BE2C (cell line): ENCODE measurements around the gene LRRC73.

ENCODE experiments used
- DNase-seq: peaks from one replicate; pipeline ENCODE4 v3.0.0-alpha.2; 2020
- H3K27me3 ChIP-seq: fragments of 250-450 bp; sonication (Bioruptor Pico); 2 replicates; pipeline ENCODE4 v1.5.1; 2020; ENCODE audit warnings: mild to moderate bottlenecking
- H3K36me3 ChIP-seq: fragments of 250-450 bp; sonication (Bioruptor Pico); 2 replicates; pipeline ENCODE4 v1.5.1; 2020; ENCODE audit warnings: mild to moderate bottlenecking
- H3K4me1 ChIP-seq: fragments of 250-450 bp; sonication (Bioruptor Pico); 2 replicates; pipeline ENCODE4 v1.5.1; 2020
- H3K4me3 ChIP-seq: 2 replicates; pipeline ENCODE4 v1.5.1; 2011; ENCODE audit warnings: low read depth, low read length
- H3K9me3 ChIP-seq: fragments of 250-450 bp; sonication (Bioruptor Pico); 2 replicates; pipeline ENCODE4 v1.5.1; 2020
- CTCF ChIP-seq: IDR thresholded peaks from 2 replicates; pipeline ENCODE4 v1.5.1; 2012; ENCODE audit warnings: mild to moderate bottlenecking, low read depth, low read length

Gene LRRC73

GRCh38 chr6:43496370-43497128, 13.6 kb downstream of the LRRC73 start:
- H3K9me3 ChIP-seq = no peaks in the 10 kb centered on the region
- H3K27me3 ChIP-seq = no peaks in the 10 kb centered on the region
- TF ChIP-seq CTCF = peak; percentile 58
- peaks cover 21% of the 10 kb centered on the region for H3K36me3 ChIP-seq
- no peak overlapping the region for H3K4me3 ChIP-seq
- peaks cover 2% of the 10 kb centered on the region; the same call in 1 of the 2 replicates for H3K4me1 ChIP-seq
- peak; percentile 53 for DNase-seq

GRCh38 chr6:43495409-43495941, 14.7 kb downstream of the LRRC73 start:
- DNase-seq = no peak
- peaks cover 21% of the 10 kb centered on the region for H3K36me3 ChIP-seq
- peak; percentile 21; the same call in 1 of the 2 replicates for TF ChIP-seq CTCF
- H3K4me1 ChIP-seq = peaks cover 2% of the 10 kb centered on the region; the same call in 1 of the 2 replicates
- no peaks in the 10 kb centered on the region for H3K27me3 ChIP-seq
- H3K9me3 ChIP-seq = no peaks in the 10 kb centered on the region
- H3K4me3 ChIP-seq = no peak overlapping the region

GRCh38 chr6:43494766-43495165, 15.4 kb downstream of the LRRC73 start:
- no peak for TF ChIP-seq CTCF
- Histone ChIP-seq H3K9me3 (no peaks in the 10 kb centered on the region), H3K27me3 (no peaks in the 10 kb centered on the region), H3K4me1 (peaks cover 8% of the 10 kb centered on the region), H3K36me3 (peaks cover 25% of the 10 kb centered on the region), H3K4me3 (no peak overlapping the region)
- no peak for DNase-seq

- H3K36me3 ChIP-seq = peaks cover 22% of the 10 kb centered on the region
- H3K27me3 ChIP-seq = no peaks in the 10 kb centered on the region
- peaks cover 10% of the 10 kb centered on the region for H3K4me1 ChIP-seq
- no peak overlapping the region for H3K4me3 ChIP-seq
- H3K9me3 ChIP-seq = no peaks in the 10 kb centered on the region
- TF ChIP-seq CTCF = no peak
- no peak for DNase-seq
Observed at GRCh38 chr6:43494321-43494720, 15.8 kb downstream of the LRRC73 start.

GRCh38 chr6:43493833-43494232, 16.3 kb downstream of the LRRC73 start:
- no peak for TF ChIP-seq CTCF
- Histone ChIP-seq H3K27me3 (no peaks in the 10 kb centered on the region), H3K4me3 (no peak overlapping the region), H3K9me3 (no peaks in the 10 kb centered on the region), H3K36me3 (peaks cover 17% of the 10 kb centered on the region), H3K4me1 (peaks cover 14% of the 10 kb centered on the region)
- DNase-seq = no peak

GRCh38 chr6:43493230-43493629, 16.9 kb downstream of the LRRC73 start:
- no peak overlapping the region for H3K4me3 ChIP-seq
- H3K9me3 ChIP-seq = no peaks in the 10 kb centered on the region
- H3K4me1 ChIP-seq = peaks cover 19% of the 10 kb centered on the region
- no peak for TF ChIP-seq CTCF
- no peak for DNase-seq
- H3K36me3 ChIP-seq = peaks cover 14% of the 10 kb centered on the region
- H3K27me3 ChIP-seq = no peaks in the 10 kb centered on the region
